Activated CD4-positive, alpha-beta T cell treated with anti-CD3 and anti-CD28 coated beads, Interleukin-2, amount 50 U/mL, for 24 hours (primary cell): Measurements from ENCODE around the gene SULT2B1.

Experiments
- DNase-seq, 2 donors: peaks; one replicate each; pipeline ENCODE4 v3.0.0-alpha.2; 2020; ENCODE audit warnings: low read depth in 1 of 2, low spot score in 1 of 2

The SULT2B1 gene

GRCh38 chr19:48633148-48634035 is 81.4 kb downstream of the SULT2B1 start:
- DNase-seq = no peak

GRCh38 chr19:48634036-48634342 is 82.0 kb downstream of the SULT2B1 start:
- no peak for DNase-seq

GRCh38 chr19:48634424-48635262 is 82.7 kb downstream of the SULT2B1 start:
- DNase-seq = peak; percentile 82 to 93

- DNase-seq = peak; percentile 65 to 68
These were observed 83.4 kb downstream of the SULT2B1 start for GRCh38 chr19:48635263-48635965.

GRCh38 chr19:48635966-48636858 is 84.2 kb downstream of the SULT2B1 start:
- no peak for DNase-seq

GRCh38 chr19:48636859-48637448 is 85.0 kb downstream of the SULT2B1 start, which contains the start of gene DBP:
DBP (minus strand) TSS chr19:48637379; CDS start chr19:48636994, 385 bp downstream.
- DNase-seq = no peak

GRCh38 chr19:48637449-48637947 is 85.5 kb downstream of the SULT2B1 start:
- peak; percentile 94 to 99 for DNase-seq

GRCh38 chr19:48637948-48638830 is 86.2 kb downstream of the SULT2B1 start:
- peak in 1 of 2 donors; percentile 78 for DNase-seq

GRCh38 chr19:48638831-48639381 is 86.9 kb downstream of the SULT2B1 start:
- no peak for DNase-seq

GRCh38 chr19:48639483-48640375 is 87.8 kb downstream of the SULT2B1 start:
- DNase-seq = no peak

- DNase-seq = no peak
These were observed 89.9 kb downstream of the SULT2B1 start for GRCh38 chr19:48641850-48642249.

GRCh38 chr19:48642862-48643261 is 90.9 kb downstream of the SULT2B1 start:
- DNase-seq = no peak

- DNase-seq = no peak
These were observed 92.4 kb downstream of the SULT2B1 start for GRCh38 chr19:48644355-48644754.

- peak; percentile 56 to 74 for DNase-seq
These were observed 93.1 kb downstream of the SULT2B1 start for GRCh38 chr19:48644839-48645619.

GRCh38 chr19:48645620-48646000 is 93.6 kb downstream of the SULT2B1 start:
- DNase-seq = no peak

GRCh38 chr19:48646001-48646721 is 94.2 kb downstream of the SULT2B1 start, which contains the start of gene CA11:
CA11 (minus strand) TSS chr19:48646187; CDS start chr19:48645632, 555 bp downstream.
- DNase-seq = peak; percentile 84 to 85
